ENCODE data around the gene PCDHGA6. TPM values are rescaled to one million over a fixed set of nuclear protein-coding genes. Genes with fewer than 3 reads are reported as not detected.

PCDHGA6 gene
- total RNA-seq, 1 donor: 2.1 TPM

DNA sequence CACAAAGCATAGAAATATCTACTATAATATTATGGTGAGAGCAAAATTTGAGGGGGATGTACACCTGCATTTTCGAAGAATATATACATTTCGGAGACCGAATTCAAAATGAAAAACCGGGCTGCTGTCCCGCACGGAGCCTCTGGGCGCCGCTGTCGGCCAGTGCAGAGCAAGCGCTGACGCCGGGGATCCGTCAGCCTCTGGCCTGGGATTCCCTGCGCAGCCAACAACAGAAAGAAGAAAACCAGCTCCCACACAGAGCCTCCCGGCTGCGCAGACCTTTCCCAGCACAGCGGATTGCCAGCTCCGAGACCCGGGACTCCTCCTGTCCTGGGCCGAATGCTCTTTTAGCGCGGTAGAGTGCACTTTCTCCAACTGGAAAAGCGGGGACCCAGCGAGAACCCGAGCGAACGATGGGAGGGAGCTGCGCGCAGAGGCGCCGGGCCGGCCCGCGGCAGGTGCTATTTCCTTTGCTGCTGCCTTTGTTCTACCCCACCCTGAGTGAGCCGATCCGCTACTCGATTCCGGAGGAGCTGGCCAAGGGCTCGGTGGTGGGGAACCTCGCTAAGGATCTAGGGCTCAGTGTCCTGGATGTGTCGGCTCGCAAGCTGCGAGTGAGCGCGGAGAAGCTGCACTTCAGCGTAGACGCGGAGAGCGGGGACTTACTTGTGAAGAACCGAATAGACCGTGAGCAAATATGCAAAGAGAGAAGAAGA, 34.3 kb downstream of the PCDHGA6 start, which contains the start of gene PCDHGB6:
TSS of gene PCDHGB6 (plus strand) at position 232 of the 716 bp plus-strand sequence. CDS start at position 414, 182 bp downstream.

DNA sequence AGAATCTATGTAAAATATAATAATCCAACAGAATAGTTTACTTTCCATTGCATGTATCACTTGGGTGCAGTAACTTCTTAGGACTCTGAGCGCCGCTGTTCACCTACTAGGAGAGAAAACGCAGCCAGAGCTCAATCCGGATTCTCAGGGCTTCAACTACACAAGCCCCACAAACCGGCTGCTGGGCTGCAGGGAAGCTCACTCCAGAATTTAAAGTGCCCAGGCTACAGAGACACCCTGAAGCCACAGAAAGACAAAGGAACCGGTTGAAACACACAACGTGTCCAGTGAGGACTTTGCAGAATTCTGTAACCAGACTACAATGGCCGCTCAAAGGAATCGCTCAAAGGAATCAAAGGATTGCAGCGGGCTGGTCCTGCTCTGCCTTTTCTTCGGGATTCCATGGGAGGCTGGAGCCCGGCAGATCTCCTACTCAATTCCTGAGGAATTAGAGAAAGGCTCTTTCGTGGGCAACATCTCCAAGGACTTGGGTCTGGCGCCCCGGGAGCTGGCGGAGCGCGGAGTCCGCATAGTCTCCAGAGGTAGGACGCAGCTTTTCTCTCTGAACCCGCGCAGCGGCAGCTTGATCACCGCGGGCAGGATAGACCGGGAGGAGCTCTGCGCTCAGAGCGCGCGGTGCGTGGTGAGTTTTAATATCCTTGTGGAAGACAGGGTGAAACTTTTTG, 39.3 kb downstream of the PCDHGA6 start, which contains the start of gene PCDHGA10:
TSS of gene PCDHGA10 (plus strand) at position 134 of the 686 bp plus-strand sequence. CDS start at position 323, 189 bp downstream.

DNA sequence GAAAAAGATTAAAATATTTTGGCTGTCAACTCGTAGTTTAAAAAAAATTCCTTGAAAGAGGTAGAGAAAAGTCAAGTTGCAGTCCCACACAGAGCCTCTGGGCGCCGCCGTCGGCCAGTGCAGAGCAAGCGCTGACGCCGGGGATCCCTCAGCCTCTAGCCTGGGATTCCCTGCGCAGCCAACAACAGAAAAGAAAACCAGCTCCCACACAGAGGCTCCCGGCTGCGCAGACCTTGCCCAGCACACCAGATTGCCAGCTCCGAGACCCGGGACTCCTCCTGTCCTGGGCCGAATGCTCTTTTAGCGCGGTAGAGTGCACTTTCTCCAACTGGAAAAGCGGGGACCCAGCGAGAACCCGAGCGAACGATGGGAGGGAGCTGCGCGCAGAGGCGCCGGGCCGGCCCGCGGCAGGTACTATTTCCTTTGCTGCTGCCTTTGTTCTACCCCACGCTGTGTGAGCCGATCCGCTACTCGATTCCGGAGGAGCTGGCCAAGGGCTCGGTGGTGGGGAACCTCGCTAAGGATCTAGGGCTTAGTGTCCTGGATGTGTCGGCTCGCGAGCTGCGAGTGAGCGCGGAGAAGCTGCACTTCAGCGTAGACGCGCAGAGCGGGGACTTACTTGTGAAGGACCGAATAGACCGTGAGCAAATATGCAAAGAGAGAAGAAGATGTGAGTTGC, 43.9 kb downstream of the PCDHGA6 start, which contains the start of gene PCDHGB7:
TSS of gene PCDHGB7 (plus strand) at position 184 of the 679 bp plus-strand sequence. CDS start at position 367, 183 bp downstream.

DNA sequence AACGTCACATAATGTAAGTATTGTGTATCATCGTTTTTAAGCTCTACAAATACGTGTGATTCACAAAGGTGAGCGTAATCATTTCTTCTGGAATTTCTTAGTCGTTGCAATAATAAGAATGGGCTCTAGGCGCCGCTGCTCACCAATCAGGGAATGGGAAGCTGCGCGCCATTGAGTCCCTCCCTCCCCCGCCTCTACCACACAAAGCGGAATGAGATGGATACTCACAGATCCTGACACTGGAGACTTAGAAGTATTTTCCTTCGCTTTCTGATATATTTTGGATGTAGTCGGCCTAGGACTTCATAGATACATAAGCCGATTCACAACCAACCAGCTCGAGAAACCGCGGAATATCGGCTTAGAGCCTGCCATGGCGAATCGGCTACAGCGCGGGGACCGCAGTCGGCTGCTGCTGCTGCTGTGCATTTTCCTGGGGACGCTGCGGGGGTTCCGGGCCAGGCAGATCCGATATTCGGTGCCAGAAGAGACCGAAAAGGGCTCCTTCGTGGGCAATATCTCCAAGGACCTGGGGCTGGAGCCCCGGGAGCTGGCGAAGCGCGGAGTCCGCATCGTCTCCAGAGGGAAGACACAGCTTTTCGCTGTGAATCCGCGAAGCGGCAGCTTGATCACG, 47.3 kb downstream of the PCDHGA6 start, which contains the start of gene PCDHGA11:
TSS of gene PCDHGA11 (plus strand) at position 197 of the 634 bp plus-strand sequence. CDS start at position 374, 177 bp downstream.

Other genes starting within 250 kb of the PCDHGA6 start
- 0.40 and 0.43 TPM in 2 replicates for gene PCDHB5, start 238.7 kb upstream of the PCDHGA6 start, total RNA-seq
- gene PCDHB6, start 223.8 kb upstream of the PCDHGA6 start, total RNA-seq: 0.07 TPM in 1 of 2 replicates, not detected in the other
- 0.22 and 0.40 TPM in 2 replicates for gene PCDHB7, start 201.2 kb upstream of the PCDHGA6 start, total RNA-seq
- 0.07 and 0.13 TPM in 2 replicates for gene PCDHB8, start 196.1 kb upstream of the PCDHGA6 start, total RNA-seq
- gene PCDHB16, start 191.5 kb upstream of the PCDHGA6 start, total RNA-seq: 0.07 and 0.13 TPM in 2 replicates
- gene PCDHB9, start 186.7 kb upstream of the PCDHGA6 start, total RNA-seq: 0.13 and 0.14 TPM in 2 replicates
- 0.22 and 0.66 TPM in 2 replicates for gene PCDHB10, start 181.5 kb upstream of the PCDHGA6 start, total RNA-seq
- gene PCDHB11, start 174.3 kb upstream of the PCDHGA6 start, total RNA-seq: 0.07 and 0.27 TPM in 2 replicates
- 0.07 and 0.27 TPM in 2 replicates for gene PCDHB12, start 165.2 kb upstream of the PCDHGA6 start, total RNA-seq
- 0.22 and 0.66 TPM in 2 replicates for gene PCDHB13, start 160.0 kb upstream of the PCDHGA6 start, total RNA-seq
- gene PCDHB14, start 150.5 kb upstream of the PCDHGA6 start, total RNA-seq: 0.14 and 0.53 TPM in 2 replicates
- gene PCDHB15, start 128.5 kb upstream of the PCDHGA6 start, total RNA-seq: 0.14 and 0.66 TPM in 2 replicates
- gene SLC25A2, start 69.8 kb upstream of the PCDHGA6 start, total RNA-seq: 0.27 and 0.50 TPM in 2 replicates
- gene TAF7, start 53.1 kb upstream of the PCDHGA6 start, total RNA-seq: 62.1 and 70.6 TPM in 2 replicates
- 0.22 and 0.40 TPM in 2 replicates for gene PCDHGA1, start 43.4 kb upstream of the PCDHGA6 start, total RNA-seq
- gene PCDHGA2, start 35.1 kb upstream of the PCDHGA6 start, total RNA-seq: 1.1 and 1.2 TPM in 2 replicates
- gene PCDHGA3, start 30.1 kb upstream of the PCDHGA6 start, total RNA-seq: 0.65 and 0.93 TPM in 2 replicates
- gene PCDHGB1, start 23.8 kb upstream of the PCDHGA6 start, total RNA-seq: 0.50 and 0.66 TPM in 2 replicates
- gene PCDHGA4, start 18.9 kb upstream of the PCDHGA6 start, total RNA-seq: 2.2 and 5.2 TPM in 2 replicates
- gene PCDHGB2, start 13.9 kb upstream of the PCDHGA6 start, total RNA-seq: 1.3 and 2.0 TPM in 2 replicates
- gene PCDHGA5, start 9.7 kb upstream of the PCDHGA6 start, total RNA-seq: 0.72 and 1.1 TPM in 2 replicates
- 1.4 and 2.9 TPM in 2 replicates for gene PCDHGB3, start 3.6 kb upstream of the PCDHGA6 start, total RNA-seq
- gene PCDHGA7, start 8.9 kb downstream of the PCDHGA6 start, total RNA-seq: 0.65 and 2.0 TPM in 2 replicates
- 5.6 and 9.7 TPM in 2 replicates for gene PCDHGB4, start 13.8 kb downstream of the PCDHGA6 start, total RNA-seq
- 0.72 and 1.6 TPM in 2 replicates for gene PCDHGA8, start 18.7 kb downstream of the PCDHGA6 start, total RNA-seq
- gene PCDHGB5, start 24.1 kb downstream of the PCDHGA6 start, total RNA-seq: 9.1 and 13.4 TPM in 2 replicates
- 4.3 and 4.6 TPM in 2 replicates for gene PCDHGA9, start 28.9 kb downstream of the PCDHGA6 start, total RNA-seq
- 2.9 and 3.3 TPM in 2 replicates for gene PCDHGB6, start 34.1 kb downstream of the PCDHGA6 start, total RNA-seq
- gene PCDHGA10, start 39.1 kb downstream of the PCDHGA6 start, total RNA-seq: 4.7 and 5.5 TPM in 2 replicates
- gene PCDHGB7, start 43.8 kb downstream of the PCDHGA6 start, total RNA-seq: 9.4 and 9.8 TPM in 2 replicates
- gene PCDHGA11, start 47.2 kb downstream of the PCDHGA6 start, total RNA-seq: 12.5 and 13.6 TPM in 2 replicates
- 10.8 and 12.6 TPM in 2 replicates for gene PCDHGA12, start 56.6 kb downstream of the PCDHGA6 start, total RNA-seq
- 13.3 and 19.6 TPM in 2 replicates for gene PCDHGC3, start 102.1 kb downstream of the PCDHGA6 start, total RNA-seq
- 1.3 and 1.9 TPM in 2 replicates for gene PCDHGC4, start 111.1 kb downstream of the PCDHGA6 start, total RNA-seq
- 1.1 and 1.3 TPM in 2 replicates for gene PCDHGC5, start 115.2 kb downstream of the PCDHGA6 start, total RNA-seq
- 45.7 and 62.2 TPM in 2 replicates for gene DIAPH1, start 245.1 kb downstream of the PCDHGA6 start, total RNA-seq